ENCODE data around the gene RBM4.
A peak's percentile ranks its signal among the peaks of the same experiment; 100 is the strongest.

The RBM4 gene

GRCh38 chr11:66651016-66651415, 12.5 kb downstream of the RBM4 start:
- DNase-seq (ENCODE audit: low spot score) (peak; percentile 37), FAIRE-seq (no peak)

- DNase-seq (ENCODE audit: low spot score) (no peak), FAIRE-seq (no peak)
These were observed 14.1 kb downstream of the RBM4 start for GRCh38 chr11:66652651-66653050.

DNA sequence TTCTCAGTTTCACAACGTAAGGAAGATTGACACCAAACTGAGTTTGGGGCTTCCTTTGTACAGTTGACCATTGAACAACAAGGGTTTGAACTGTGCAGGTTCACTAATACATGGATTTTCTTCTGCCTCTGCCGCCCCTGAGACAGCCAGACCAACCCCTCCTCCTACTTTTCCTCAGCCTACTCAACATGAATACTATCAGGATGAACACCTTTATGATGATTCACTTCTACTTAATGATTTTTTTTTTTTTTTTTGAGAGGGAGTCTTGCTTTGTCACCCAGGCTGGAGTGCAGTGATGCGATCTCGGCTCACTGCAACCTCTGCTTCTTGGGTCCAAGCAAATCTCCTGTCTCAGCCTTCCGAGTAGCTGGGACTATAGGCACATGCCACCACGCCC, 14.6 kb downstream of the RBM4 start:
- no peak for FAIRE-seq
- DNase-seq (ENCODE audit: low spot score) = peak; percentile 31

DNA sequence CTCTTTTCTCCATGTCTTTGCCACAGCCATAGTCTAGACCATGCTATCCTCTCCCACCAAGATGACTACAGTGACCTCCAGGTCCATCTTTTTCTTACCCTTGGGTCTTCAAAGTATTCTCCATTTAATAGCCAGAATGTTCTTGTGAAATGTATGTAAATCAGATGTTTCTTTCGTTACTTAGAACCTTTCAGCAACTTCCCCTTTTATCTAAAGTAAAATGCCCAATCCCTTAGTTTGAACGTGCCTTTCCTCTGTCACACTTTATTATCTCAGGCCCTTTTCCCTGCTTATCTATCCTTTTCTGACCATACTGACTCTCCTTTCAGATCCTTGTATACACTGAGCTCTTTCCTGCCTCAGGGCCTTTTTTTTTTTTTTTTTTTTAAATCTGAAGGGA, 21.3 kb downstream of the RBM4 start:
- FAIRE-seq (no peak), DNase-seq (ENCODE audit: low spot score) (no peak)

DNA sequence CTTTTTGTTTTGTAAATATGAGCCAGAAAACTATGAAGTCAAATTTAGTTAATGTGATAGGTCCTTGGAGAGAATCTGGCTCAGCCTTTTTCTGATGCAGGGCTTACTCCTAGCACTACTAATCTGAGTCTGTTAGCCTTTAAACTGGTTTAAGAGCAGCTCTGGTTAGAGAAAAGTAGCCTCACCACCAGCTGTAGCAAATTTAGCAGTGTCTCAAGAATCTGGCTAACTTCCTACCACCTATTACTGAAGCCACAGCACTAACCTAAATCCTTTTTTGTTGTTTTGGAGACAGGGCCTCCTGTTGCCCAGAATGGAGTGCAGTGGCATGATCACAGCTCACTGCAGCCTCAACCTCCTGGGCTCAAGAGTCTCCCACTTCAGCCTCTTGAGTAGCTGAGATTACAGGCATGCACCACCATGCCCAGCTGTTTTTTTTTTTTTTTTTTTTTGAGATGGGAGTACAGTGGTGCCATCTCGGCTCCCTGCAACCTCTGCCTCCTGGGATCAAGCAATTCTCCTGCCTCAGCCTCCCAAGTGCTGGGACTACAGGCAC, 25.3 kb downstream of the RBM4 start:
- DNase-seq (ENCODE audit: low spot score) (no peak), FAIRE-seq (no peak)

- FAIRE-seq (no peak), DNase-seq (ENCODE audit: low spot score) (no peak)
These were observed 26.9 kb downstream of the RBM4 start for GRCh38 chr11:66665369-66665768.

DNA sequence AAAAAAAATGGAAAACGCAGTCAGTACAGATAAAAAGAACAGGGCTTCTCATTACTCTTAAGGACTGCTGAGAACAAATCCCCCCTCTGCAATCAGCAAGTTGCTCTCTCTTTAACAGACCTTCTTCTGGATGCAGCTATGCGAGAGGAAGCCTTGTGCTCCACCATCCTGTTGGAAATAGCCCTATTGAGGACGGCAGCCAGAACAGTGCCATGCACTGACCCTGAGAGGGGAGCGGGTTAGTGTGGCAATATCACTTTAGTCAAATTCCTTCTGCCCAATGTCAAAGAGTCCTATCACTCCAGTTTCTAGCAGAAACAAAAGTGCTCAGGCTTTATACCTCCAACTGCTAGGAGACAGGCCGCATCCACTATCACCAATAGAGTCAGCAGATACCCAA, 32.3 kb downstream of the RBM4 start:
- no peak for FAIRE-seq
- no peak for DNase-seq (ENCODE audit: low spot score)

DNA sequence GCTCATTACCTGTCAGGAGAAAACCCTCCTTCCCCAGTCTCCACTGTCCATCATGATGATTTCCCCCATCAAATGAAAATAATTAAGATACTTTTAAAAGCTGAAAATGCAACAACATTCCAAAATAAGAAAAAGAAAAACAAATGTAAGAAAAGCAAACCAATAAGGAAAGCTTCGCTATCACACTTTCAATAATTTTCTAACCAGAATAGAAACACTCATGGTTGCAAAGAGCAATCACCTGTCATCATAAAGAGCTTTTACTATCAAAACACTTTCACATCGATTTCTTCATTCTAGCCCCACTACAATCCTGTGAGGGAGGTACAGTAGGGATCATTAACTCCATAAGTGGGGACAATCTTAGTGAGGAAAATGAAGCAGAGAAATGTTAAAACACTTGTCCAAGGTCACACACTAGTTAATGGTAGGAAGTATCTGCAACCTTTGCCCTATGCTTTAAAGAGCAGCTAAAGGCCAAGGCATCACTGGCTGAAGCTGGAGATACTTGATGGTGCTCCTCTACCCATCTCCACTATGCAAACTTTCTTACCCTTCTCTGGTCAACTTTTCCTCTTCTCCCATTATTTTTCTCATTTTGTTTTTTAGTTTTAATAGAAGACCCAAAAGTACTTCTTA, 36.6 kb downstream of the RBM4 start:
- FAIRE-seq (no peak), DNase-seq (ENCODE audit: low spot score) (no peak)

- DNase-seq (ENCODE audit: low spot score) (no peak), FAIRE-seq (no peak)
These were observed 37.9 kb downstream of the RBM4 start for GRCh38 chr11:66676282-66676919.

- no peak for FAIRE-seq
- no peak for DNase-seq (ENCODE audit: low spot score)
These were observed 38.6 kb downstream of the RBM4 start for GRCh38 chr11:66676931-66677598.

DNA sequence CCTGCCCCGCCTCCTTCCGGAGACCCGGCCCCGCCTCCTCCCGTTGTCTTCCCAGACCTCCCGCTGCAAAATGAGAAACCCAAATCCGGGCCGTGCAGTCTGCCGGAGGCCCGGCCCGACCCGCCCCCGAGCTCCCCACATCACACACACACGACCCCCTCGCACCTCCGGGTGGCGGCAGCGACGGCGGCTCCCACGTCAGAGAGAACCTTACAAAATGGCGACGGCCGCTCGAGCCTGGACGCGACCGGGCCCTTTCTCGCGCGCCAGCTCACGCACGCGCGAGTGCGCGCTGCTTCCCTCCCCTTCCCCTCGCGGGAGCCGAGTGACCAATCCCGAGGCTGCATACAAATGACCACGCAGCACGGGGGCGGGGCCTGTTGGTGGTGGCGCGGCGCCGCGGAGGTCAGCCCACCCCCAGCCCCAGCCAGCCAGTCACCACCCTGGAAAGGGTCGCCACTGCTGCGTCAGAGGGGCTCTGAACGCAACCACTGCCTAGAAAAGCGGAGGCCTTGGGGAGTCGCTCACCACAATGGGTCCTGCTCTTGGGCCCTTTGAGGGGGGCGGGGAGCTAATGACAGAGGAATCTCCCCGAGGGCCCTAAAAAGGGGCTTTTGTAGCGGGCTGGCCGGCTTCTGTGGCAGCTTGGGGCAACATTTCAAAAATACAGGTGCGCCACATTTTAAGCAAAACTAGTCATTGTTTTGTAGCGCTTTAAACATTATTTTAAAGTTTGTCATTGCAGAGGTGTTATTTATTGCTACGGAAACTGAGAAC, 39.3 kb downstream of the RBM4 start, which contains the start of gene RBM4B:
Gene RBM4B, minus strand, starts transcription at position 289 of the 777 bp plus-strand sequence. CDS start 808 bp downstream, outside the sequence.
- FAIRE-seq = no peak
- DNase-seq (ENCODE audit: low spot score) = peak; percentile 82

GRCh38 chr11:66680966-66681645, 42.6 kb downstream of the RBM4 start:
- FAIRE-seq (no peak), DNase-seq (ENCODE audit: low spot score) (no peak)

- FAIRE-seq = no peak
- DNase-seq (ENCODE audit: low spot score) = no peak
These were observed 45.4 kb downstream of the RBM4 start for GRCh38 chr11:66683877-66684276.

DNA sequence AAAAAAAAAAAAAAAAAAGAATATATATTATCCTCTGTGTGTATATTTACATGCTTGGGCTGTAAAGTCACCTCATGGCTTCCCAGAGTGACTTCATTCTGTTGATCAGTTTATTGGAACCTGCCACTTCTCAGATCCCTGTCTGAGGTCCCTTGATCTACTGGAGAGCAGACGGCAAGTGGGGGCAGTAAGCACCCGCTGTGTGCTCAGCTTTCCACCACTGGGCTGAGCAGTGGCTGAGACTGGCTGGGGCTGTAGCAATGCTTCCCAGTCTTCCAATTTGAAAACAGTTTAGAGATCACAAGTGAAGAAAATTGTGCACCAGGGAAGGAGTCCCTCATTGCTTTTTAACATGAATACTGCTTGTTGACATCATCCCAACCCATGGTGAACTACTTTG, 46.1 kb downstream of the RBM4 start:
- DNase-seq (ENCODE audit: low spot score) (no peak), FAIRE-seq (no peak)

DNA sequence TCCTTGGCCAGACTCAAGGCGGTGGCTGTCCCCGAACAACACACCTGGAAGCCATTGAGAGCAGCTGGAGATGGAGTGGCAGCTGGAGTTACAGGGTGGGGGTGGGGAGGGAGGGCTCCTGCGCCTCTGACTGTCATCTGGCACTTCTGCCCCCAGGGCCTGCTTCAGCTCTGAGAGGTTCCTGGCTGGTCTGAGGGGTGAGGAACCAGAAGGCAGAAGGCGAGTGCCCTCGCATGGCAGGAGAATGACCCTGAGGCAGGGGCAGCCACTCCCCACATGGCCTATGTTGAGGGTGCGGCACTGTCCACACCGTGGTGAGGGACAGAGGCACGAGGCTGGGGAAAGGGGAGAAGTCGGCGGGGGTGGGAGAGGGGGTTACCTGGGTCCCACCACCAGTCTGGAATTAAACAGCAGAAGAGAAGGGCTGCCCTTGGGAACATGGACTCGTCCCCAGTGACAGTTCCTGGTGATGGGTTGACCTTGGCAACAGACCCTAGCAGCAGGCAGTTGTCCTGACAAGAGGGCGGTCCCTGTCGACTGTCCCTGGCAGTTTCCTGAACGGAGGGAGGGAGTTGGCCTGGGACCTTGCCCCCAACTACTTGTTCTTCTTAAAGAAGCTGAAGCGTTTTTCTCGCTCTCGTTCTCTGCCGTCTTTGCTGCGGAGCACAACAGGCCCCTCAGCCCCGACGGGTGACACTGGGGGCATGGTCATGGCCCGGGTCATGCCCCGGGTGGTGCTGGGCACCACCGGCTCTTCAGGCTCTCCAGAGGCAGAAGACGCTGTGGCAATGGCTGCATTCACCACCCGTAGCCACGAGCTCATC, 47.0 kb downstream of the RBM4 start:
- DNase-seq (ENCODE audit: low spot score) (no peak), FAIRE-seq (no peak)

- FAIRE-seq = no peak
- DNase-seq (ENCODE audit: low spot score) = no peak
These were observed 47.7 kb downstream of the RBM4 start for GRCh38 chr11:66686100-66686785.

DNA sequence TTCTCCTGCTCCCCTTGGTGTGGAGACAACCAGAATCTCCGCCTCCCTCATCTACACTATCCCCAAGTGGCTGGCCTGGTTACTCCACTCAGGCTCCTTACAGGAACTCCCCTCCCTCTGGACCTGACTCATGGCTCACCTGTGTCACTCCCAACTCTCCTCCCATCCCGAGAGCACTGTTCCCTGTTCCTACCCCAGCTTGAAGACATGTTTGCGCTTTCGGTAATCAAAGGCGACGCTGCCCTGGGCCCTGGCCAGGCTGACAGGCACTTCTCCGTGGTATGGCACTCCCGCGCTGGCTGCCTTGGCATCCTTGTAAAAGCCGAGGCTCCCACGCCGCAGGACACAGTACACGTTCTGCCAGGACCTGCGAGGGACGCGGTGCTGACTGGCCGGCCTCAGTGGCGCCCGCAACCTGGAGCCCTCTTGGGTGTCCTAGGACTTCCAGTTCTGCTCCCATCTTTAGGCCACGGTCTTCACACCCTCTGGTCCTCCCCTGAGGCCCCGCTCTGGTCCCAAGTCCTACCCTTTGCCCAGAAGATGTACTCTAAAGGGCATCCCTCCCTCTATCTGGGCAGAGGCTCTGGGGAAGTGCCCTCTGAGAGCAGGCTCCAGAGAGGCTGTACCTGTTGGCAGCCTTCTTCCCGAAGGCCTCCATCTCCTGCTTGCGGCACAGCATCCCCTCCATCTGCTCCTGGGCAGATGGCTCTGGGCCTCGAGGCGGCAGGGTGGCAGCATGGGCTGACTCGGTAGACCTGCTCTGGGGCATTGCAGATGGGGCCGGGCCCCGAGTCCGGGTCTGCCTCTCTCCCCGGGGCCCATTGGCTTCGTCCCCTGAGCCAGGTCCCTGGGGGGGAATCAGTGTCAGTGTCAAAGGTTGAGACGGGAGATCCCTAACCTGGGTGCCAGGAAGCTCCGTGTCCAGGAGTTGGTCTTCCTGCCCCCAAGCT, 48.6 kb downstream of the RBM4 start:
- DNase-seq (ENCODE audit: low spot score) (no peak), FAIRE-seq (no peak)

- no peak for DNase-seq (ENCODE audit: low spot score)
- no peak for FAIRE-seq
These were observed 49.4 kb downstream of the RBM4 start for GRCh38 chr11:66687831-66688281.
